Neural progenitor cell (in vitro differentiated cells): ENCODE data around the gene ULK4.

Experiments
- EZH2 ChIP-seq: fragments of 200-600 bp; sonication (generic); IDR thresholded peaks from 2 replicates; pipeline ENCODE4 v1.6.1; 2017; ENCODE audit warnings: antibody characterized with exemption, mild to moderate bottlenecking, moderate library complexity
- EZH2phosphoT487 ChIP-seq: fragments of 200-600 bp; sonication (generic); IDR thresholded peaks from 2 replicates; pipeline ENCODE4 v1.6.1; 2017; ENCODE audit warnings: antibody characterized with exemption
- TF ChIP-seq, protein P1 (sequence below): fragments of 200-600 bp; sonication (generic); IDR thresholded peaks from 2 replicates; pipeline ENCODE4 v1.5.1; 2017; ENCODE audit warnings: antibody characterized with exemption, mild to moderate bottlenecking

DNA sequence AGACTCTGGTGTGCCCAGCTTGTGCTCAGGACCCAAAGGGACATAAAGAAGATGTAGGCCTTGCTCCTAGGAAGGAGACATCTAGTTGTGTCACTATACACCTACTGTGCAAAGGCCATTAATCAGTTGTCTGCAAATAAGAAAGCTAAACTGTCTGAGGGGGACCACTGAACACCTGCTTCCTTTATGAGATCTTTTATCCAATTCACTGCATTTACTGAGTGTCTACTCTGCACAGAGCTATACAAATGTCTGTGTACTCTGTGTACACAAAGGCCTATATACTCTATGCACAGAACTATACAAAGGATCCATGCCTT is 637.8 kb downstream of the ULK4 start:
- TF ChIP-seq, protein P1, sequence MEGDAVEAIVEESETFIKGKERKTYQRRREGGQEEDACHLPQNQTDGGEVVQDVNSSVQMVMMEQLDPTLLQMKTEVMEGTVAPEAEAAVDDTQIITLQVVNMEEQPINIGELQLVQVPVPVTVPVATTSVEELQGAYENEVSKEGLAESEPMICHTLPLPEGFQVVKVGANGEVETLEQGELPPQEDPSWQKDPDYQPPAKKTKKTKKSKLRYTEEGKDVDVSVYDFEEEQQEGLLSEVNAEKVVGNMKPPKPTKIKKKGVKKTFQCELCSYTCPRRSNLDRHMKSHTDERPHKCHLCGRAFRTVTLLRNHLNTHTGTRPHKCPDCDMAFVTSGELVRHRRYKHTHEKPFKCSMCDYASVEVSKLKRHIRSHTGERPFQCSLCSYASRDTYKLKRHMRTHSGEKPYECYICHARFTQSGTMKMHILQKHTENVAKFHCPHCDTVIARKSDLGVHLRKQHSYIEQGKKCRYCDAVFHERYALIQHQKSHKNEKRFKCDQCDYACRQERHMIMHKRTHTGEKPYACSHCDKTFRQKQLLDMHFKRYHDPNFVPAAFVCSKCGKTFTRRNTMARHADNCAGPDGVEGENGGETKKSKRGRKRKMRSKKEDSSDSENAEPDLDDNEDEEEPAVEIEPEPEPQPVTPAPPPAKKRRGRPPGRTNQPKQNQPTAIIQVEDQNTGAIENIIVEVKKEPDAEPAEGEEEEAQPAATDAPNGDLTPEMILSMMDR: no peak
- TF ChIP-seq EZH2 (no peak), EZH2phosphoT487 (no peak)
